Measurements from ENCODE around the gene SHFL.

Gene SHFL

DNA sequence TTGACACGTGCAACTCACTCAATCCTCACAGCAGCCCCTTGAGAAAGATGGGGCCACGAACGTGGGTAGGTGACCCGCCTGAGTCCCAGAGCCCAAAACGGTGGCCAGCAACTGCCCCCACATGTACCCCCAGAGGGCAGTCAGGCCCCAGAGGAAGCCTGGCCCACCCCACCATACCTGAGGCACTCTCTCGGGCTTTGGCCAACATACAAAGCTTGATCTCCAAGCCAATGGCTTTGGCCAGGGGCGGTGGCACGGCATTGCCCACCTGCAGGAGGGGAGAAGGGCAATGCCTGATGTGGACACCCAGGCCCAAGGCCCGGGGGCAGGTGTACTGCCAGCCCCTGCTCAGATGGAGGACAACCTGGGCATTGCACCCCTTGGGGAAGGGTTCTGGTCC lies 47.9 kb downstream of the SHFL start:
- DNase-seq (ENCODE audit: low read depth), result no peak

GRCh38 chr19:10135551-10136334 lies 49.6 kb downstream of the SHFL start:
- no peak for DNase-seq (ENCODE audit: low read depth)

DNA sequence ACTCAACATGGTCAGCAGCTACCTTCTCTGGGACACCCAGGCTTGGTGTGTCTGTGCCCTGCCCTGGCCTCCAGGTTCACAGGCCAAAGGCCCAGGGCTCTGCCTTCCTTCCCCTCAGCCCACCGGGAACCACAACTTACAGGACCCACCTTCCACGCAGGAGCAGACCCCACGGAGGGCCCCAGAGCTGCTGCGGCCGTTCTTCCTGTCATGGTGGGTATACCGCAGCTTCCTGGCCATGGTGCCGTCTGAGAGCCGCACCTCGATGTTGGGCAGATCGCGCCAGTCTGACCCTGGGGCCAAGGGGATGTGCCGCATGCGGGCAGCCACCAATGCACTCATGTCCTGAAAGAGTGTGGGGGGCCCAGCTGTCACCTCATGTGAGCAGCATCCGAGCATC lies 50.8 kb downstream of the SHFL start:
- DNase-seq (ENCODE audit: low read depth), result no peak

- no peak for DNase-seq (ENCODE audit: low read depth)
Observed at GRCh38 chr19:10137751-10138682, 51.9 kb downstream of the SHFL start.

GRCh38 chr19:10138879-10139795 lies 53.0 kb downstream of the SHFL start:
- no peak for DNase-seq (ENCODE audit: low read depth)

DNA sequence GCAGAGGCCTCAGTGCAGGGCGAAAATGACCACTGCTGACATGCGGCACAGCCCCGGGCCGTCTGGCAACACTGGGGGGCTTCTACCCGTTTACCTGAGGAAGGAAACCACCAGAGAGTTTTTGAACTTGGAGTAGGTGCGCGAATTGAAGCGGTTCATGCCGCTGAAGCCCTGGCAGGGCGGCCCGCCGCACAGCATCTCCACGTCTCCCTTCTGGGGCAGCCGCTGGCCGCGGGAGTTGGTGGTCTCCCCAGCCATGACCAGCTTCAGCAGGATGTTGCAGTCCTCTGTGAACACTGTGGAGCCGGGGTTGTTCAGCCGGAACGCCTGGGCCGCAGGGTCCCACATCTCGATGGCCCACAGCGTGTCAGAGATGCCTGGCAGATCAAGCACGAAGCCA lies 53.8 kb downstream of the SHFL start:
- DNase-seq (ENCODE audit: low read depth), result no peak

DNA sequence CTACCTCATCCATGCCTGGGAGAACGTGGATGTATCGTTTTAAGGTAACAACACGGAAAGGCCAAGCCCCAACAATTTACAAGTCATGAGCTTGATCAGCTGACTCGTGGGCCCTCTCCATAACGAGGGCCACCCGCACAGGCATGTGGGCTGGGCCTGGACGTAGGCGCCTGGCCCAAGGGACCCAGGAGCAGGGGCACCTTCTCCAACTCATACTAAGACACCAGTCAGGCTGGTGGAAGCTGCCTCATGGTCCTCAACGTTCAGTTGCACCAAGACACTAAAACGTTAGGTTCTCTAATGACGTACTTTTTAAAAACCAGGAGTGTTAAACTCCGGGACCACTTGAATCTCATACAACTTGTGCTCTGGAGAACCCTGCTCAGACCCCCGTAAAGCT lies 55.4 kb downstream of the SHFL start:
- no peak for DNase-seq (ENCODE audit: low read depth)

DNA sequence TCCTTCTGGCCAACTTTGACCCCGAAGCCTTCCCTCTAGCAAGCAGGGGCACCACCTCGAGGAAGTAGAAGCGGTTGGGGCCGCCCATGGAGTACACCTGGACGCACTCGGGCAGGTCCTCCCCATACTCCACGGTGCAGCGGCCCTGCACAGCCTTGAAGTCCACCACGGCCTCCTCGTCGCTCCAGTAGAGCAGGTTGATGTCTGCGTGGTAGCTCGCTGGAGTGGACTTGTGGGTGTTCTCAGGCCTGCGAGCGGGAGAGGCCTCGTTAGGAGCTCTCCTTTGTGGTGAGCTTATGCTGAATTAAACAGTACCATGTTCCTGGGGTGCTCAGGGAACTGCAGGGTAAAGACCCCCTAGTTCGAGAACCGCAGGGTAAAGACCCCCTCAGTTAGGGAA lies 55.9 kb downstream of the SHFL start:
- DNase-seq (ENCODE audit: low read depth), result no peak
